ENCODE results near the gene PCDHGA1.

Gene PCDHGA1

DNA sequence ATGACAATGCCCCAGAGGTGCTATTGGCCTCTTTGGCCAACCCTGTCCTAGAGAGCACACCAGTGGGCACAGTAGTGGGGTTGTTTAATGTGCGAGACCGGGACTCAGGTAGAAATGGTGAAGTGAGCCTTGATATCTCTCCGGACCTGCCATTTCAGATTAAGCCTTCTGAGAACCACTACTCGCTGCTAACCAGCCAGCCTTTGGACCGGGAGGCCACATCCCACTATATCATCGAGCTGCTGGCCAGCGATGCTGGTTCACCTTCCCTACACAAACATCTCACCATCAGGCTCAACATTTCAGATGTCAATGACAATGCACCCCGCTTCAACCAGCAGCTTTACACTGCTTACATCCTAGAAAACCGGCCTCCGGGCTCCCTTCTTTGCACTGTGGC is 160.0 kb downstream of the PCDHGA1 start:
- no peaks in the 10 kb centered on the region for H3K9me3 ChIP-seq (ENCODE audit: severe bottlenecking)
- H3K27me3 ChIP-seq (ENCODE audit: insufficient read depth, low read depth, severe bottlenecking) = no peaks in the 10 kb centered on the region
- no peak for DNase-seq
- no peaks in the 10 kb centered on the region for H3K36me3 ChIP-seq
- no peak overlapping the region for H3K27ac ChIP-seq
- TF ChIP-seq, protein P1, sequence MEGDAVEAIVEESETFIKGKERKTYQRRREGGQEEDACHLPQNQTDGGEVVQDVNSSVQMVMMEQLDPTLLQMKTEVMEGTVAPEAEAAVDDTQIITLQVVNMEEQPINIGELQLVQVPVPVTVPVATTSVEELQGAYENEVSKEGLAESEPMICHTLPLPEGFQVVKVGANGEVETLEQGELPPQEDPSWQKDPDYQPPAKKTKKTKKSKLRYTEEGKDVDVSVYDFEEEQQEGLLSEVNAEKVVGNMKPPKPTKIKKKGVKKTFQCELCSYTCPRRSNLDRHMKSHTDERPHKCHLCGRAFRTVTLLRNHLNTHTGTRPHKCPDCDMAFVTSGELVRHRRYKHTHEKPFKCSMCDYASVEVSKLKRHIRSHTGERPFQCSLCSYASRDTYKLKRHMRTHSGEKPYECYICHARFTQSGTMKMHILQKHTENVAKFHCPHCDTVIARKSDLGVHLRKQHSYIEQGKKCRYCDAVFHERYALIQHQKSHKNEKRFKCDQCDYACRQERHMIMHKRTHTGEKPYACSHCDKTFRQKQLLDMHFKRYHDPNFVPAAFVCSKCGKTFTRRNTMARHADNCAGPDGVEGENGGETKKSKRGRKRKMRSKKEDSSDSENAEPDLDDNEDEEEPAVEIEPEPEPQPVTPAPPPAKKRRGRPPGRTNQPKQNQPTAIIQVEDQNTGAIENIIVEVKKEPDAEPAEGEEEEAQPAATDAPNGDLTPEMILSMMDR (IDR thresholded peaks at IDR 0.05; ENCODE audit: low read depth, low read length) = no peak
- no peak overlapping the region for H3K4me3 ChIP-seq (ENCODE audit: low read depth, low read length)

DNA sequence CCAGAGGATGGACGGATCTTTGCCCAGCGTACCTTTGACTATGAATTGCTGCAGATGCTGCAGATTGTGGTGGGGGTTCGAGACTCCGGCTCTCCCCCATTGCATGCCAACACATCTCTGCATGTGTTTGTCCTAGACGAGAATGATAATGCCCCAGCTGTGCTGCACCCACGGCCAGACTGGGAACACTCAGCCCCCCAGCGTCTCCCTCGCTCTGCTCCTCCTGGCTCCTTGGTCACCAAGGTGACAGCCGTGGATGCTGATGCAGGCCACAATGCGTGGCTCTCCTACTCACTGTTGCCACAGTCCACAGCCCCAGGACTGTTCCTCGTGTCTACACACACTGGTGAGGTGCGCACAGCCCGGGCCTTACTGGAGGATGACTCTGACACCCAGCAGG is 160.5 kb downstream of the PCDHGA1 start:
- DNase-seq = no peak
- H3K4me3 ChIP-seq (ENCODE audit: low read depth, low read length) = no peak overlapping the region
- no peaks in the 10 kb centered on the region for H3K9me3 ChIP-seq (ENCODE audit: severe bottlenecking)

DNA sequence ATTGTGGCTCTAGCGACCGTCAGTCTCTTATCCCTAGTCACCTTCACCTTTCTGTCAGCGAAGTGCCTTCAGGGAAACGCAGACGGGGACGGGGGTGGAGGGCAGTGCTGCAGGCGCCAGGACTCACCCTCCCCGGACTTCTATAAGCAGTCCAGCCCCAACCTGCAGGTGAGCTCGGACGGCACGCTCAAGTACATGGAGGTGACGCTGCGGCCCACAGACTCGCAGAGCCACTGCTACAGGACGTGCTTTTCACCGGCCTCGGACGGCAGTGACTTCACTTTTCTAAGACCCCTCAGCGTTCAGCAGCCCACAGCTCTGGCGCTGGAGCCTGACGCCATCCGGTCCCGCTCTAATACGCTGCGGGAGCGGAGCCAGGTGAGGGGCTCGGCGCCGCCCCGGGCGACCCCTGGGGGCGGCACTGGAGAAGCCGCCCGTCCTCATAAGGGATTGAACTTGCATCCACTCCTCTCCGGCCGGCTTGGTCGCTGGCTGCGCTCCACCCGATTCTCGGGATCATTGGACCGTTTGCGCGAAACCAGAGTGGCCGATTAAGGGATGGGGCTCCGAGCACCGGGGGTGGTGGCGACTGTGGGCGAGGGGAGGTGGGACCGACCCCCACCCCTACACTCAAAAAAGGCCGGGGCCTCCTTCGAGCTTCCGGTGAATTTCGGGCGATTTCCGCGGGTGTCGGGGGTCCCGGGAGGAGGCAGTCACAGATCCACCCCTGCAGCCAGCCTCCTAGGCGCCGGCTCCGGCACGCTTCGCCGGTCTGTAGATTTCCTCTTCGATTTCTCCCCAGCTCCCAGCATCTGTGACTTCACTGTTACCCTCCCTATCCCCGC is 161.2 kb downstream of the PCDHGA1 start:
- Histone ChIP-seq H3K36me3 (no peaks in the 10 kb centered on the region), H3K9me3 (ENCODE audit: severe bottlenecking) (no peaks in the 10 kb centered on the region), H3K27ac (no peak overlapping the region), H3K27me3 (ENCODE audit: insufficient read depth, low read depth, severe bottlenecking) (no peaks in the 10 kb centered on the region), H3K4me3 (ENCODE audit: low read depth, low read length) (no peak overlapping the region)
- no peak for DNase-seq
- TF ChIP-seq, protein P1 (IDR thresholded peaks at IDR 0.05; ENCODE audit: low read depth, low read length) = no peak

More for the DNA sequence above, 160.5 kb downstream of the PCDHGA1 start:
- TF ChIP-seq, protein P1 (IDR thresholded peaks at IDR 0.05; ENCODE audit: low read depth, low read length) = no peak
- Histone ChIP-seq H3K27me3 (ENCODE audit: insufficient read depth, low read depth, severe bottlenecking) (no peaks in the 10 kb centered on the region), H3K27ac (no peak overlapping the region), H3K36me3 (no peaks in the 10 kb centered on the region)

- no peak for DNase-seq
- Histone ChIP-seq H3K9me3 (ENCODE audit: severe bottlenecking) (no peaks in the 10 kb centered on the region), H3K27ac (no peak overlapping the region), H3K4me3 (ENCODE audit: low read depth, low read length) (no peak overlapping the region), H3K36me3 (no peaks in the 10 kb centered on the region), H3K27me3 (ENCODE audit: insufficient read depth, low read depth, severe bottlenecking) (no peaks in the 10 kb centered on the region)
- TF ChIP-seq, protein P1 (IDR thresholded peaks at IDR 0.05; ENCODE audit: low read depth, low read length) = no peak
These were observed 162.0 kb downstream of the PCDHGA1 start for GRCh38 chr5:141492168-141492885.

- TF ChIP-seq, protein P1 (IDR thresholded peaks at IDR 0.05; ENCODE audit: low read depth, low read length) = no peak
- H3K27ac ChIP-seq = no peak overlapping the region
- H3K36me3 ChIP-seq = no peaks in the 10 kb centered on the region
- no peak overlapping the region for H3K4me3 ChIP-seq (ENCODE audit: low read depth, low read length)
- no peaks in the 10 kb centered on the region for H3K9me3 ChIP-seq (ENCODE audit: severe bottlenecking)
- no peaks in the 10 kb centered on the region for H3K27me3 ChIP-seq (ENCODE audit: insufficient read depth, low read depth, severe bottlenecking)
- DNase-seq = no peak
These were observed 163.4 kb downstream of the PCDHGA1 start for GRCh38 chr5:141493500-141494422.

Data from WERI-Rb-1 (cell line).